T-helper 2 cell treated with Interferon-gamma antibody and Interleukin-4, amounts not matched to agents 5 μg/mL and 100 μg/mL, for 36 hours (primary cell): ENCODE data around the gene MALRD1.

Experiments used
- DNase-seq: peaks from one replicate; pipeline ENCODE4 v3.0.0; 2021; ENCODE audit warnings: low spot score
- H3K27ac Mint-ChIP-seq: one replicate; pipeline ENCODE4 v1.8.0; 2021; ENCODE audit warnings: mild to moderate bottlenecking, mixed read lengths
- H3K27me3 Mint-ChIP-seq: one replicate; pipeline ENCODE4 v1.8.0; 2021; ENCODE audit warnings: low read depth, mixed read lengths
- H3K36me3 Mint-ChIP-seq: one replicate; pipeline ENCODE4 v1.8.0; 2021; ENCODE audit warnings: low read depth, mixed read lengths
- H3K4me1 Mint-ChIP-seq: one replicate; pipeline ENCODE4 v1.8.0; 2021; ENCODE audit warnings: low read depth, mixed read lengths
- H3K4me3 Mint-ChIP-seq: one replicate; pipeline ENCODE4 v1.8.0; 2022; ENCODE audit warnings: mild to moderate bottlenecking, moderate library complexity, mixed read lengths
- H3K9me3 Mint-ChIP-seq: one replicate; pipeline ENCODE4 v1.8.0; 2021; ENCODE audit warnings: mixed read lengths

MALRD1 gene

DNA sequence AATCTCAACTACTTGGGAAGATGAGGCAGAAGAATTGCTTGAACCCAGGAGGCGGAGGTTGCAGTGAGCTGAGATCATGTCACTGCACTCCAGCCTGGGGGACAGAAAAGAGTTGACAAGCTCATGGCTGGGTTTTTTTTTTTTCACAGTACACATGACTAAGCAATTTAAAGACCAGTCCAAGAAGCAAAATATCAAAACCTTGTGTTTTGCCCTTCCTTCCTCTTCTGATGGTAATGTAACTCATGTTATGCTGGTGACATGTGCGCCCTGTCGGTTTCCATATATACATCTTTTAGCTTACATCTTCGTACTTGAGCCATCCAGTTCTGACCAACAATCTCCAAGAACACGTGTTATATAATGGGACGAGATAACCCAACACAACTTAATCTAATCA is 530.0 kb downstream of the MALRD1 start:
- no peak for DNase-seq
- Mint-ChIP-seq H3K27me3 (no peaks in the 10 kb centered on the region), H3K4me3 (no peak overlapping the region), H3K36me3 (no peaks in the 10 kb centered on the region), H3K9me3 (peaks cover 15% of the 10 kb centered on the region), H3K27ac (no peak overlapping the region), H3K4me1 (no peaks in the 10 kb centered on the region)

- Mint-ChIP-seq H3K36me3 (no peaks in the 10 kb centered on the region), H3K4me1 (no peaks in the 10 kb centered on the region), H3K27me3 (no peaks in the 10 kb centered on the region), H3K27ac (no peak overlapping the region), H3K4me3 (no peak overlapping the region), H3K9me3 (peaks cover 8% of the 10 kb centered on the region)
- DNase-seq: no peak
Observed at GRCh38 chr10:19579761-19580545, 531.4 kb downstream of the MALRD1 start.

DNA sequence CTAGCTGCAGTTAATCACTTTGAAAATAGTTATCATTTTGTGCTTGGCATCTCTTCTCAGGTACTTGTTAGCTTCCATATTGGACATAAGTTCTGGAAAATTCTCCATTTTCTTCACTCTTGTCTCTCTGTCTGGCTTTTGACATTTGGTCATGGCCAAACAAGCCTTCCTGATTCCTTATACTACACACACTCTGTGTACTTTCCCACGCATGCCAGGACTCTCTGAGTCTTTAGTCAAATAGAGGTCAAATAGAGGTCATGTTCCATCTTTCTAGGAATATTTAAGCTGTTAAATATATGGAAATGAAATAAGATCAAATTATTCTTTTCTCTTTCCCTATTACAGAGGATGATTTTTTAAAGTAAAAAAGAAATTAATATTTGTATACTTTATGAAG is 532.1 kb downstream of the MALRD1 start:
- Mint-ChIP-seq H3K4me3 (no peak overlapping the region), H3K27me3 (no peaks in the 10 kb centered on the region), H3K27ac (no peak overlapping the region), H3K36me3 (no peaks in the 10 kb centered on the region), H3K4me1 (no peaks in the 10 kb centered on the region), H3K9me3 (peaks cover 12% of the 10 kb centered on the region)
- no peak for DNase-seq

- DNase-seq: no peak
- no peak overlapping the region for H3K27ac Mint-ChIP-seq
Observed at GRCh38 chr10:19588608-19589007, 540.0 kb downstream of the MALRD1 start.

GRCh38 chr10:19592276-19592675 is 543.7 kb downstream of the MALRD1 start:
- DNase-seq: no peak
- H3K9me3 Mint-ChIP-seq: peaks cover 19% of the 10 kb centered on the region
- no peak overlapping the region for H3K4me3 Mint-ChIP-seq
- no peak overlapping the region for H3K27ac Mint-ChIP-seq
- no peaks in the 10 kb centered on the region for H3K4me1 Mint-ChIP-seq
- no peaks in the 10 kb centered on the region for H3K36me3 Mint-ChIP-seq
- no peaks in the 10 kb centered on the region for H3K27me3 Mint-ChIP-seq

More at GRCh38 chr10:19588608-19589007, 540.0 kb downstream of the MALRD1 start:
- H3K9me3 Mint-ChIP-seq: peaks cover 19% of the 10 kb centered on the region
- H3K27me3 Mint-ChIP-seq: no peaks in the 10 kb centered on the region
- H3K4me1 Mint-ChIP-seq: no peaks in the 10 kb centered on the region
- no peaks in the 10 kb centered on the region for H3K36me3 Mint-ChIP-seq
- no peak overlapping the region for H3K4me3 Mint-ChIP-seq

- Mint-ChIP-seq H3K36me3 (no peaks in the 10 kb centered on the region), H3K27me3 (no peaks in the 10 kb centered on the region), H3K27ac (no peak overlapping the region), H3K4me3 (no peak overlapping the region), H3K9me3 (peaks cover 25% of the 10 kb centered on the region), H3K4me1 (no peaks in the 10 kb centered on the region)
- DNase-seq: no peak
Observed at GRCh38 chr10:19595212-19595845, 546.7 kb downstream of the MALRD1 start.

DNA sequence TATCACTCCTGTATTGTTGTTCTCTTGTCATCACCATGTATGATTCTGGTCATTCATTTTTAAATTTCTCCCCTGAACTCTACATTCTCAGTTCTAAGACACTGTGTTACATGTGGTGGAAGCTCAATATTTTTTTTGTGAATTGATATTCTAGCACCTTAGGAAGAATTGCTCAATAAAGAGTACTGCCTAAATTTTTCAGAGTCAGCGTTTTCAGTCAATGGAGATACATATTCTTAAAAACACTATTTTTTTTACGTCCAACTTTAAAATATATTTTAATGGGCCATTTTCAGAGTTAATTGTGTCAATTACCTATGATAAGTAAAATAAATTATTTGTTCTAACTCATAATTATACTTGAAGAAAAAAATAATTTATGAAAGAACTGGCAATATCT is 557.2 kb downstream of the MALRD1 start:
- no peak overlapping the region for H3K4me3 Mint-ChIP-seq
- peaks cover 10% of the 10 kb centered on the region for H3K9me3 Mint-ChIP-seq
- no peaks in the 10 kb centered on the region for H3K27me3 Mint-ChIP-seq
- H3K27ac Mint-ChIP-seq: no peak overlapping the region
- DNase-seq: no peak
- no peaks in the 10 kb centered on the region for H3K4me1 Mint-ChIP-seq
- no peaks in the 10 kb centered on the region for H3K36me3 Mint-ChIP-seq

- no peaks in the 10 kb centered on the region for H3K27me3 Mint-ChIP-seq
- DNase-seq: no peak
- H3K4me3 Mint-ChIP-seq: no peak overlapping the region
- H3K36me3 Mint-ChIP-seq: no peaks in the 10 kb centered on the region
- H3K27ac Mint-ChIP-seq: no peak overlapping the region
- peaks cover 13% of the 10 kb centered on the region for H3K9me3 Mint-ChIP-seq
- no peaks in the 10 kb centered on the region for H3K4me1 Mint-ChIP-seq
Observed at GRCh38 chr10:19606968-19607367, 558.4 kb downstream of the MALRD1 start.

- no peaks in the 10 kb centered on the region for H3K36me3 Mint-ChIP-seq
- no peaks in the 10 kb centered on the region for H3K4me1 Mint-ChIP-seq
- H3K4me3 Mint-ChIP-seq: no peak overlapping the region
- H3K9me3 Mint-ChIP-seq: peaks cover 14% of the 10 kb centered on the region
- DNase-seq: no peak
- H3K27me3 Mint-ChIP-seq: no peaks in the 10 kb centered on the region
- H3K27ac Mint-ChIP-seq: no peak overlapping the region
Observed at GRCh38 chr10:19611775-19612174, 563.2 kb downstream of the MALRD1 start.

DNA sequence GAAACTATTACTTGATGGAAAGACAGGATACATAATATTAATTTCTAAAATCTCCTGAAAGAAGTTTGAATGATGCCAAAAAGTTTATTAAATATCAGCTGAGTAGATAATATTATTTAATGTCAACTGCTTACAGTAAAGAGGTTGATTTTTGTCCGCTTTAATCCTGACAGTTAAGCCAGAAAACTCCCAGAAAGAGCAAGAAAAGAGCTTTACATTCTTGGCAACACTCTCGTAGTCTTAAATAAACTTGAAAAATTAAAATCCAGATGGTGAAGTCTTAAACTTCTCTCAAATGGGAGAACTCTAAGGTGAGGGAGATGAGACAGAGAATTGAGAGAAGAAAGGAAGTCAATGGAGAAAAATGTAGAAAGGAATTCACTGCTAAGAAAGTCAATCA is 568.4 kb downstream of the MALRD1 start:
- Mint-ChIP-seq H3K4me1 (no peaks in the 10 kb centered on the region), H3K27ac (no peak overlapping the region), H3K9me3 (peaks cover 17% of the 10 kb centered on the region), H3K4me3 (no peak overlapping the region), H3K27me3 (no peaks in the 10 kb centered on the region), H3K36me3 (no peaks in the 10 kb centered on the region)
- DNase-seq: no peak

DNA sequence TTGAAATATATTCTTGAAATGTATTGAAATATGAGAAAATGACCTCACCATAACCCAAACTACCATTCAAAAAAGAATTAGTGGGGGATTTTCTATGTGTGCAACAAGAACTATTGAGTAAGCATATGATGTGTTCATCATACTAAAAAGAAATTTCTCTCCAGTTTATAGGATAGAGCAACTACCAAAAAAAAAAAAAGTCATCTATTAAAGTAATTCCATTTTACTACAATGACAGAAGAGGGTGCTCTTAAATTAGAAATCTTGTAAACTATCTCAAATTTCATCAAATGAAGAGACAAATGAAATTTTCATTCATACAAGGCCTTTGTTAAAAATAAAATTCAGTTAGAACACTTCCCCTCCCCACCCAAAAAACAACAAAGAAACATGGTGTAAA is 572.2 kb downstream of the MALRD1 start:
- H3K27me3 Mint-ChIP-seq: no peaks in the 10 kb centered on the region
- H3K4me3 Mint-ChIP-seq: no peak overlapping the region
- peaks cover 9% of the 10 kb centered on the region for H3K9me3 Mint-ChIP-seq
- H3K27ac Mint-ChIP-seq: no peak overlapping the region
- no peak for DNase-seq
- no peaks in the 10 kb centered on the region for H3K36me3 Mint-ChIP-seq
- no peaks in the 10 kb centered on the region for H3K4me1 Mint-ChIP-seq

GRCh38 chr10:19623321-19623720 is 574.7 kb downstream of the MALRD1 start:
- no peak overlapping the region for H3K27ac Mint-ChIP-seq
- no peaks in the 10 kb centered on the region for H3K36me3 Mint-ChIP-seq
- peaks cover 9% of the 10 kb centered on the region for H3K9me3 Mint-ChIP-seq
- no peak overlapping the region for H3K4me3 Mint-ChIP-seq
- no peaks in the 10 kb centered on the region for H3K4me1 Mint-ChIP-seq
- no peaks in the 10 kb centered on the region for H3K27me3 Mint-ChIP-seq
- DNase-seq: no peak

DNA sequence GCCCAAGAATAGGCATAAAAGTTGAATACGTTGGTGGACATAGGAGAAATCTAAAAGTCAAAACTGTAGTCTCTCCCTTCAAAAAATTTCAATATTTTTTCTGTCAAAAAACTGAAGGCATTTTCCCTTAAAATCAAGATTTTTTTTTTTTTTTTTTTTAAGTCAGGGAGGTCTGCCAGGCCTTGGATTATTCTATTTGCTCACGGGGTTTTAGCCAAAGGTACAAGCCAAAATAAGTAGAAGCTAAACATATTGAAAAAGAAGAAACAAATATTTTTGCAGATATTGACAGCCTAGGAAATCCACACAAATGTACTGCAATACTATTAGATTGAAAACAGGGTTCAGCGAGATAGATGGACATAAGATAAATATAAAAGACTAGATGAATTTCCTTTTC is 577.6 kb downstream of the MALRD1 start:
- DNase-seq: no peak
- Mint-ChIP-seq H3K27ac (no peak overlapping the region), H3K36me3 (no peaks in the 10 kb centered on the region), H3K9me3 (peaks cover 3% of the 10 kb centered on the region), H3K4me3 (no peak overlapping the region), H3K4me1 (no peaks in the 10 kb centered on the region), H3K27me3 (no peaks in the 10 kb centered on the region)

DNA sequence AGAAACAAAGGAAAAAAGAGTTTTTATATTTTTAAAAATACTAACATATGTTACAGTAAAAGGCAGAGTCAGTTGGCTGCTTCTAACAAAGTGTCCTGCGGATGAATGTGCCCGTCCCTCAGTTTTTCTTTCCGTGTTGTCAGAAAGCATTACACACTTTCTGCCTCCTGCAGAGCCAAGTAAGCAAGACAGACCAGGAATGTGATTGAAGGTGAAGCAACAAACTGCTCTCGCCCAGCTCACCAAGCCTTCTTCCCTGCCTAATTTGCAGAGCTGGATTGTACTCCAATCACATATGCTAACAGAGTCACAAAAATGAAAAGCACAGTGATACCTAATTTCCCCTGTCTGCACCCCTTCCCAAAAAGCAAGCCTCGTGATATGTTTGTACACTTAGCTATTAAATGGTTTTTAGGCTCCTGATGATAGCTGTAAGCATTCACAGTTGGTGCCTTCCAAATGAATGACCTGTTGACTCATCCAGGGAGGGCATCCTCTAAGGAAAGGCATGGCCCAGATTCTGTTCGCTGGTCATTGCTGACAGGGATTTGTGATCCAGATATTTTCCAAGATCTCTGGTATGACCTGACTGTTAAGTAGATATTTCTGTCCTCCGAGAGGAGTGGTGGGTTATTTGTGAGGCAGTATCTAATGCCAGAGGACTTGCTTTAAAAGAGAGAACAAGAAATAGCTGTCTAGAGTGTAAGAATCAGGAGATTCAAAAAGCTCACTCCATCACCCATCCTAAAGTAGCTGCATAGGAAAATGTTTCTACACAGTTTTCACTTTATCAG is 580.4 kb downstream of the MALRD1 start:
- Mint-ChIP-seq H3K36me3 (no peaks in the 10 kb centered on the region), H3K9me3 (peaks cover 9% of the 10 kb centered on the region), H3K27me3 (no peaks in the 10 kb centered on the region), H3K27ac (no peak overlapping the region), H3K4me1 (no peaks in the 10 kb centered on the region), H3K4me3 (no peak overlapping the region)
- no peak for DNase-seq
